ENCODE results near the gene HOXA4. TPM values are rescaled to one million over a fixed set of nuclear protein-coding genes. Genes with fewer than 3 reads are reported as not detected.

HOXA4 gene
- 2.9 and 4.0 TPM in 2 replicates for total RNA-seq (2014; rRNA removed; shearing (Covaris generic))

DNA sequence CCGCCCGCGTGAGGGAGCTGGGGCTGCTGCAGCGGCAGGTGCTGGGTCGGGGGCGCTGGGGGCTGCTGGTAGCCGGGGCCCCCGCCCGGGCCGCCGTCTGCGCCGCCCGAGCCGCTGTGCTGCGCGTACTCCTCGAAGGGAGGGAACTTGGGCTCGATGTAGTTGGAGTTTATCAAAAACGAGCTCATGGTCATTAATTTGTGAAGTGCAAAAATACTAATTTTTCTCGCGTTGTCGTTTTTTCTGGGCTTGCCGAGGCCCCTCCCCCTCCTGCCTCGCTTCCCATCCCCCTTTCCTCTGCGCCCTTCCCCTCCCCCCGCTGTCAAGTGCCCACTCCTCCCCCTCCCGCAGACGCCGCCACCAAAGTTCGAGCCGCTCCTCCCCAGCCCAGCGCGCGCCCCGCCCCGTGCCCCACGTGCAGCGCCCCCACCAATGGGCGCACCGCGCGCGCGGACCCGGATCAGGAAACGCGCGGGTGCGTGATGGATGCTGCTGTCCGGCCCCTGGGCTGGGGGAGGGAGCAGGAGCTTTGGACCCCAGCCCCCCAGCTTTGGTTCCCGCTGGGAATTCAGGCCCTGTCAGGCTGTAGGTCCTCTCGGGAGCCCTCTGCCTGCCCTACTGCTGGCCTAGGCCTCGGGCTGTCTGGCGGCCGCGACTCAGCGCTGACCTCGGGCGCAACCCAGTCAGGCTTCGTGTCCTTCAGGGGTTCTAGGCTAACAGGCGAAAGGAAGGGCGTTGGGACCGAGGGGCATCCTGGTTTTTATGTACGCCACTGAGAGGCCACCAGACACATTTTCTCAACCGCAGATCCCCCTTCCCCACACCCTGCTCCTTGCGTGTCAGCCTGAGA is at the start of gene HOXA4:
Gene HOXA4 (minus strand): TSS at position 218 of the 850 bp plus-strand sequence. CDS start 24 bp downstream, at position 194.

DNA sequence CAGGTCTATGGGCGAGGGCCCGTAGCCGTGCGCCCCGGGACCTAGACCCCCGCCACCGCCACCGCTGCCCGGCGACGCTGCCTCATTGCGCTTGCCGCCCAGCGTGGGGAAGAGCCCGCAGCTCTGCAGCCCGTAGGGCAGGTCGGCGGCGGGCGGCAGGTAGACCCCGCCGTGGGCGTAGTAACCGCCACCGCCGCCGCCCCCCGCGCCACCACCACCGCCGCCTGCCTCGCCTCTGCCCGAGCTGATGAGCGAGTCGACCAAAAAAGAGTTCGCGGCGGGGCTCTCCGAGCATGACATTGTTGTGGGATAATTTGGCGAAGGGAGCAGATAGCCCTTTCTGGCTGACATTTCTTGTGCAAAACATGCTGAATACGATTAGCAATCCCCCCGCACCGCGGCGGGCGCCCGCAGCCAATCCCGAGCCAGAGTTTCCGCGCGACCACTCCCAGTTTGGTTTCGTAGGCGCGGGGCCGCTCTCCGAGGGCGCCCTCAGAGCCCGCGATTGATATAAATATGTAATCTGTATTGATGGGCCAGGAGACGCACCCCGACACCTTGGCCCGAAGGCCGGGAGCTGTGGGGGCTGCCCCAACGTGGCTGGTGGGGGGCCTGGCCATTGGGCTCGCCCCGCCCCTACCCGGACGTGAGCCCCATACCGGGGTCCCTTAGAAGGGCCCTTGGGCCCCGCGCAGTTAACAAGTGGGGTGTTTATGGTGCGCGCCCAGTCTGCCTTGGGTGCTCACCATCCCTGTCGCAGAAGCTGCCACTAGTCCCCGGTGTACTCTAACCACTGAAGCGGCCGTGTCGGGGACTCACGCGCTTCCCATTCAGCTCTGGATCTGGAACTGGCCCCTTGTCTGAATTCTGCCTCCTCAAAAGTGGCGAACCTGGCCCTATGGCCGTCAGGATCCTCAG is 43.7 kb upstream of the HOXA4 start, which contains the start of gene HOXA10:
Gene HOXA10 (minus strand): TSS at position 365 of the 918 bp plus-strand sequence. CDS start 14 bp downstream, at position 351.

DNA sequence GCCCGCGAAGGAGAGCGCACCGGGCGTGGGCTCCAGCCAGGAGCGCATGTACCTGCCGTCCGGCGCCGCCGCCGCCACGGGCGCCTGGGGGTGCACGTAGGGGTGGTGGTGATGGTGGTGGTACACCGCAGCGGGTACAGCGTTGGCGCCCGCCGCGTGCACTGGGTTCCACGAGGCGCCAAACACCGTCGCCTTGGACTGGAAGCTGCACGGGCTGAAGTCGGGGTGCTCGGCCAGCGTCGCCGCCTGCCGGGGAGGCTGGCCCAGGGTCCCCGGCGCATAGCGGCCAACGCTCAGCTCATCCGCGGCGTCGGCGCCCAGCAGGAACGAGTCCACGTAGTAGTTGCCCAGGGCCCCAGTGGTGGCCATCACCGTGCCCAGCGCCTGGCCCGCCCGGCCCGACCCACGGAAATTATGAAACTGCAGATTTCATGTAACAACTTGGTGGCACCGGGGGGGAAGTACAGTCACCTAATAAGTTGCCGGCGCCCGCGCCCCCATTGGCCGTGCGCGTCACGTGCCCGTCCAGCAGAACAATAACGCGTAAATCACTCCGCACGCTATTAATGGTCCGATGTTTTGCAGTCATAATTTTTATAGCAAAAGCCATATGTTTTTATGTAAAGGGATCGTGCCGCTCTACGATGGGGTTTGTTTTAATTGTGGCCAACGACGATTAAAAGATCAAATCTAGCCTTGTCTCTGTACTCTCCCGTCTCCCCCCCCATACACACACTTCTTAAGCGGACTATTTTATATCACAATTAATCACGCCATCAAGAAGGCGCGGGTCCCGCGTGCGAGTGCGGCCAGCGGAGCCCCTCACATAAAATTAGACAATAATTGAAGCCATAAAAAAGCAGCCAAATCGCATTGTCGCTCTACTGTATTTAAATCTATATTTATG is 34.8 kb upstream of the HOXA4 start, which contains the start of gene HOXA9:
Gene HOXA9 (minus strand): TSS at position 449 of the 907 bp plus-strand sequence. CDS start 80 bp downstream, at position 369.

DNA sequence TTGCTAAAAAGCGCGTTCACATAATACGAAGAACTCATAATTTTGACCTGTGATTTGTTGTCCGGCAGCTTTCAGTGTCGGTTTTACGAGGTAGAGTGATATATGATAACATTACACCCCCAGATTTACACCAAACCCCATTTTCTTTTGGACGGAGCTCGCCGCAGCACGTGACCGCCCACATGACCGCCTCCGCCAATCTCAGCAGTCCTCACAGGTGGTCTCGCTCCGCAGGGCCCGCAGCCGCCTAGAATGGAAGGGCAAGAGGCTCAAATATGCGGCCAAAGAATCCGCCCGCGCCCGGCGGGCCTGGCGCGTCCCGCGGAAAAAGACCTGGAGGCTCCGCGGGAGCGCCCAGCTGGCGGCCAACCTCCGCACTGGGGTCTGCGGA is 25.9 kb upstream of the HOXA4 start, which contains the start of gene HOXA7:
Gene HOXA7 (minus strand): TSS at position 168 of the 391 bp plus-strand sequence. CDS start 130 bp downstream, at position 38.

DNA sequence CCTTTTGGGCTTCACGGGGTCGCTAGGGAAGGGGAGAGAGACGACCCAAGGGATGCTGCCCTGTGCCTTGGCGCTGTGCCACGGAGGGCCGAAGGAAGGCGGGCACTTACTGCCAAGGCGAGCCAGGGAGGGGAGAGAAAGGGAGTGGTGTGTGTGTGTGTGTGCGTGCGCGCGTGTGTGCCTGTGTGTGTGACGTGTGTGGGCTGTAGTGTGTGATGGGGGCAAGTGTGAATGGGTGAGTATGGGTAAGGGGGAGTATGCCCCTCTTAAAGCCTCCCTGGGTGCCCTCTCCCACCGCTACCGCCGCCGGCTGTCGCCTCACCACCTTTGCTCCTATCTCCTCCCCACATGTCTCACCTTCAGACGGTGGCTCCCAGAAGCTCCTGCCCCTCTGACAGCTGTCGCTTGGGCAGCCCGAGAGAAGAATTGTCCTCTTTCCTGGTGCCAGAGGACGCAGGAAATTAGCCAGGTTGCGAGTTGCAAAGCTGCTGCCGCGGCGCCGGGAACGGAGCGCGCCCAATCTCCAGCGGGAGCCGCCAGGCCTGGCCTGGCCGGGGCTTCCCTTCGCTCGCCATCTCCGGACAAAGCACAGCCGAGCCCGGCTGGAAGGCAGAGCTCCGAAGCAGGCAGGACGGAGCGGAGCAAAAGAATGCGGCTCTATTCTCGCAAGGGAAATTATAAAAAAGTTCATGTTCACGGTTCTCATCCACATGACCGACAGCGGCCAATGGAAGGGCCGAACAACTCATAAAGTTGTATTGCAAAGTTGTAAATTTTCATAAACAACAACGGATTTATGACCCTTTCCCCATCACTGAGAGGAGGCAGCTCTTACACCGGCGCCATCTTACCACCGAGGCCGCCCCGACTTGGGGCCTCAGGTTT is 21.6 kb upstream of the HOXA4 start, which contains the start of gene HOXA3:
Gene HOXA3 (minus strand): TSS at position 653 of the 885 bp plus-strand sequence. CDS start 41,943 bp downstream, outside the sequence.

DNA sequence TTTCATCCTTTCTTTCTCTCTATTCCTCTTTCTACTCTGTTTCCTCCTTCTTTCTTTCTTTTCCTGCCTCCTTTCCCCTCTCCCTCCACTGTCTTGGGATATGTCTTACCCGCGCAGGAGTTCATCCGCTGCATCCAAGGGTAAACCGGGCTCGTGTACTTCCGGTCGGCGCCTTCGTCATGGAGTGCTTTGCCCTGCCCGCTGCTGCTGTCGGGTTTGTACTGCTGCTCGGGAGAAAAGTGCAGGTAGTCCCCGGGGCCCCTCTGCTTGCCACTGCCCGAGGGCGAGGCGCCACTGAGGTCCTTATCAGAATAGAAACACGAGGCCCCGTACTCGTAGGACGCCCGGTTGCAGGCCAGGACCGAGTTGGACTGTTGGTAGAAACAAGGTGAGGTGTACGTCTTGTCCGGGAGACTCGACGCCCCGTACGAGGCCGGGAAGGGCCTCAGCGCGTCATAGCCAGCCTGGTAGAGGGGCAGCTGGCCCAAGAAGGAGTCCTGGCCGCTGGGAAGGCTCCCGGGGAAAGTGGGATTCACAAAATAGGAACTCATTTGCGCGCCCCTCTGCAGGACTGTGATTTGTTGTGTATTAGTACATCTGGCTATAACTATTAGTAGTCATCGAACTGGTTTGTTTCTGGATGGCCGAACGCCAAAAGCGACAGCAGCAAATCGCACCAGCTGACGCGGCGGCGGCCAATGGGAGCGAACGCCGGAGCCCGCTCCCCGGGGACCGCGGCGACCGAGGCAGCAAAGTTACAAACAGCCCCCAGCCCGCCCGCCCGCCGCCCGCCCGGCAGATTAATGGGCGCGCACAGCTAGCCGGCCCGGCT is 16.9 kb upstream of the HOXA4 start, which contains the start of gene HOXA6:
Gene HOXA6 (minus strand): TSS at position 576 of the 832 bp plus-strand sequence. CDS start 25 bp downstream, at position 551.

DNA sequence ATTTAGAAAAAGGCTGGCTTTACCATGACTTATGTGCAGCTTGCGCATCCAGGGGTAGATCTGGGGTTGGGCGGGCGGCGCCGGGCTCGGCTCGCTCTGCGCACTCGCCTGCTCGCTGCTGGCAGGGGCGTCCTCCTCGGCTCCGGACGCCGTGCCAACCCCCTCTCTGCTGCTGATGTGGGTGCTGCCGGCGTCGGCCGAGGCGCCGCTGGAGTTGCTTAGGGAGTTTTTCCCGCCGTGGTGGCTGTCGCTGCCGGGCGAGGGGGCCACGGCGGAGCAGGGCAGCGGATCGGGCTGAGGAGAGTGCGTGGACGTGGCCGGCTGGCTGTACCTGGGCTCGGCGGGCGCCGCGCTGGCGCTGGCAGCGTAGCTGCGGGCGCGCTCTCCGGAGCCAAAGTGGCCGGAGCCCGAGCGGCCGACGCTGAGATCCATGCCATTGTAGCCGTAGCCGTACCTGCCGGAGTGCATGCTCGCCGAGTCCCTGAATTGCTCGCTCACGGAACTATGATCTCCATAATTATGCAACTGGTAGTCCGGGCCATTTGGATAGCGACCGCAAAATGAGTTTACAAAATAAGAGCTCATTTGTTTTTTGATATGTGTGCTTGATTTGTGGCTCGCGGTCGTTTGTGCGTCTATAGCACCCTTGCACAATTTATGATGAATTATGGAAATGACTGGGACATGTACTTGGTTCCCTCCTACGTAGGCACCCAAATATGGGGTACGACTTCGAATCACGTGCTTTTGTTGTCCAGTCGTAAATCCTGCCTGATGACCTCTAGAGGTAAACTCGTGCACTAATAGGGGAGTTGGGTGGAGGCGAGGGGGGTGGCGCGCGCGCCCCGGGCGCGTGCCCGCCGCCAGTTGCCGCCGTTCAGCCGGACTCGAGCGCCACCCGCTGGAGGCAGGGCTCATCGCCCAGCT is 12.7 kb upstream of the HOXA4 start, which contains the start of gene HOXA5:
Gene HOXA5 (minus strand): TSS at position 659 of the 927 bp plus-strand sequence. CDS start 74 bp downstream, at position 585.

DNA sequence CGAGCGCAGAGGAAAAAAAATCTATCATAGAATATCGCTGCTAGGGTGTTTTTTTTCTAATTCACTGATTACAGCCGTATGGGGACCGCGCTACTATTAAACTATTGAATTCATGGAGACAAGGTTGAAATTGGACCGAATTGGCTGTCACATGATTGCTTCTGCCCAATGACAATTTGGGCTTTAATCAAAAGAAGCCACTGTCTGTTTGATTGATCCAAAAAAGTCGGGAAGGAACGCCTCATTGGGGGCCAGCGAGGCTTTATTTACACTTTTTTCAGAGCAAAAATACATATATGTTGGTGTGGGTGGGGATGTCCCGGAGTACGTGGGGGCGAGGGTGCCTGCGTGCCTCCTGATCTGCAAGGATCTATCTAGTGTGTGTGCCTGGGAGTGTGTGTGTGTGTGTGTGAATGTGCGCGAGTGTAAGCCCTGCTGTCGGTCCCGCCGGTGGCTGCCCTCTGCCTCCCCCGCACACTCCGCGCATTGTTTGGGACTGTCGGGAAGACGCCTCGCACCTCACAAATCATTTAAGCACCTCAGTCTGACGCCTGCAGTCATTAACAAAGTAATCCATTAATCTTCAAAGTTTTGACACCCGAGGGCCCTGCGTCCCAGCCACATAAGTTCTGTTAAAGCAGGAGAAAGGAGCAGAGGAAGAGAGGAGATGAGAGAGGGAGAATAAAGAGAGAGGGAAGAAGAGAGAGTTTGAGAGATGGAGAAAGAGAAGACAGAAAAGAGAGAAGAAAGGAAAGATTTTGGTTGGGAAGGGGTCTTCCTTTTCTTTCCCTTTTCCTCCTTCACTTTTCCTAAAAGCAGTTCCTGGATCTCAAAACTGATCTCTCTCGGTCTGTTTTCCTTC is 27.7 kb downstream of the HOXA4 start, which contains the start of gene HOXA2:
Gene HOXA2 (minus strand): TSS at position 103 of the 862 bp plus-strand sequence. CDS start 183 bp downstream, outside the sequence.

DNA sequence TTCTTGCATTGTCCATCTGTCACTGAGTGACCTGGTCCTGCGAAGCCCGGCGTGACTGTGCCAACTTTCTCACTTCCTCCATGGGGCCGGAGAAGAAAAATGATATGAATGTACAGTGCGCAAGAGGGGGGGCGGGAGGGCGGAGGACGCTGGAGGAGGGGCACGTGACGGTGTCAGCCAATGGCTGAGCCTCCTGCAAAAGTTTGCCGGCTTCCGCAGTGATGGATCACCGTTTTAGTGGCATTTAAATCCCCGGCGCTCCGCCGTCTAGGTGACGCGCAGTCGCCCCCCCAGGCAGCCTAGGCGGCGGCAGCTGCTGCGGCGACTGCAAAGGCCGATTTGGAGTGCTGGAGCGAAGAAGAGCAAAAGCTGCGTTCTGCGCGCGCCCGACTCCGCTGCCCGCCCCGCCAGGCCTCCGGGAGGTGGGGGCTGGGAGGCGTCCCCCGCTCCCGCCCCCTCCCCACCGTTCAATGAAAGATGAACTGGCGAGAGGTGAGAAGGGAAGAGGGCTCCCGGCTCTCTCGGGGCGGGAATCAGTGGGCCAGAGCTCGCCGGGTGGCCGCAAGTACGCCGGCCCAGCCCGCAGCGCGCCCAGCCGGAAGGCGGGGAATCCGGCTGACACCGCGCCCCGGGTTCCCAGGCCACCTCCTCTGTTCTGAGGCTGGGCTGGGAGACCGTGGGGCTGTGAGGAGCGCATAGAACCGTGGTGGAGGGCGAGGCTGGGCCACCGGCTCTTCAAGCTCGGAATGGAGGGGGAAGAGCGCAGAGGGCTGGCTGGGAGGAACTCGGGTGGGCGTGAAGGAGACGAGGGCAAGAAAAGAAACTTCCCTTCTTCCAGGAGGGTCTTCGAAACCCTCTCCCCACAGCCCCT is 34.4 kb downstream of the HOXA4 start, which contains the start of gene HOXA1:
Gene HOXA1 (minus strand): TSS at position 104 of the 871 bp plus-strand sequence. CDS start 88 bp downstream, at position 16.

Small RNA genes lying within 50 kb of the gene (small RNA-seq; reads per million reads assigned to genes)
- not detected for gene AC004080.5
- gene RF01977 = not detected

Other genes starting within 250 kb of the HOXA4 start
- gene HOXA1, start 34.8 kb downstream of the HOXA4 start, total RNA-seq (2014; rRNA removed; shearing (Covaris generic)) = 0.94 and 1.1 TPM in 2 replicates
- gene HOXA2, start 28.1 kb downstream of the HOXA4 start, total RNA-seq (2014; rRNA removed; shearing (Covaris generic)) = 1.4 TPM in 2 replicates
- 13.1 and 25.2 TPM in 2 replicates for gene HOXA5, start 12.9 kb upstream of the HOXA4 start, total RNA-seq (2014; rRNA removed; shearing (Covaris generic))
- 5.7 TPM in 2 replicates for gene HOXA6, start 17.0 kb upstream of the HOXA4 start, total RNA-seq (2014; rRNA removed; shearing (Covaris generic))
- gene HOXA3, start 21.8 kb upstream of the HOXA4 start, total RNA-seq (2014; rRNA removed; shearing (Covaris generic)) = 2.5 and 2.6 TPM in 2 replicates
- gene HOXA7, start 25.9 kb upstream of the HOXA4 start, total RNA-seq (2014; rRNA removed; shearing (Covaris generic)) = not detected in 2 replicates
- gene HOXA9, start 34.8 kb upstream of the HOXA4 start, total RNA-seq (2014; rRNA removed; shearing (Covaris generic)) = 1.2 and 1.3 TPM in 2 replicates
- 14.8 and 16.1 TPM in 2 replicates for gene HOXA10, start 43.6 kb upstream of the HOXA4 start, total RNA-seq (2014; rRNA removed; shearing (Covaris generic))
- gene HOXA11, start 54.5 kb upstream of the HOXA4 start, total RNA-seq (2014; rRNA removed; shearing (Covaris generic)) = 1.2 TPM in 2 replicates
- gene HOXA13, start 69.3 kb upstream of the HOXA4 start, total RNA-seq (2014; rRNA removed; shearing (Covaris generic)) = 0.11 and 0.26 TPM in 2 replicates
- not detected in 2 replicates for gene EVX1, start 112.0 kb upstream of the HOXA4 start, total RNA-seq (2014; rRNA removed; shearing (Covaris generic))

All from A375 (cell line).